Measurements from ENCODE around the gene RAI1. TPM values are rescaled to one million over a fixed set of nuclear protein-coding genes. Genes with fewer than 3 reads are reported as not detected.

Gene RAI1
- total RNA-seq, 2 experiments from 2014 or later = 16.7 TPM

DNA sequence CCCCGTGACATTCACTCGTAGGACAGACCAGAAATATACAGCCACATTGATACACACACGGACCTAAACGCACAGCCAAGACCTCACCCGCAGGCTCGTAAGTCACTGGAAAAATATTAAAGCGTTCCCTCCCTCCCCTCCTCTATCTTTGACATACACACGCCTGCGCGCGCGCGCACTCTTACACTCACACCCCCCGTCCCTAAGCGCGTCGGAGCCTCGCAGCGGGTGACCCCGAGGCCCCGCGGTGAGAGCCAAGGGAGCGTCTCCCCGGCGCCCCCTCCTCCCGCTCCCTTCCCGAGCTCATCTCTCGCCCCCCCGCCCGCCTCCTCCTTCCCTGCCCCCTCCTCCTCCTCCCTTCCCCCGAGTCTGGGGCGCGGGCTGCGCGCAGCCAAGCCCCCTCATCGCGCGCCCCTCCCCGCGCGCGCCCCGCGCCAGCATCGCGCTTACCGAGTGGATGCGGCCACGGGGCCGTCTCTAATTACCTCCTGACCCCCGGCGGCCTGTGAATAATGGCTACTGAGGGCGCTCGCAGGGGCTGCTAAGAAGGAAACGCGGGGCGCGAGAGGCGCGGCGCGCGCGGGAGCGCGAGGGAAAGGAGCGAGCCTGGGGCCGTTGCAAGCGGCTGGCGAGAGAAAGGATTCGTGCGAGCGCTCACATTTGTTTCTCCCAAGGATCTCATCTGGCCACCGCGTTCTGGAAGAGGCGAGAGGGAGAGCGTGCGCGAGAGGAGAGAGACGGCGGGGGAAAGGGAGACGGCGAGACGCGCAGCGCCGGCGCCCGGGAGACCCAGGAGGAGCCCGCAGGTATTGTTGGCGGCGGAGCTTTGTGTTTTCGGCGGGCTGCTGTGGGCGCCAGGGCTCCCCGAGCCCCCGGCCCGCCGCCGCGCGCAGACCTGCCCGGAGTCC lies 42.4 kb downstream of the RAI1 start:
- peak overlapping the region; percentile 70 for H3K4me3 Mint-ChIP-seq
- H3K36me3 Mint-ChIP-seq (ENCODE audit: low read depth) = peaks cover 10% of the 10 kb centered on the region
- ChIA-PET CTCF (no interaction called here), POLR2A (interaction anchor here (0.6 to 1.2 kb wide), 2 partner anchors 41 to 47 kb away, joined by 3 to 4 read pairs; no protein-coding TSS in a partner anchor)
- H3K27me3 Mint-ChIP-seq = peaks cover 45% of the 10 kb centered on the region
- DNase-seq = no peak
- peaks cover 22% of the 10 kb centered on the region for H3K4me1 Mint-ChIP-seq
- no peaks in the 10 kb centered on the region for H3K9me3 Mint-ChIP-seq
- H3K27ac Mint-ChIP-seq = no peak overlapping the region

GRCh38 chr17:17724307-17725010 lies 43.2 kb downstream of the RAI1 start:
- Mint-ChIP-seq H3K4me1 (peaks cover 20% of the 10 kb centered on the region), H3K27ac (no peak overlapping the region), H3K9me3 (no peaks in the 10 kb centered on the region), H3K36me3 (ENCODE audit: low read depth) (peaks cover 10% of the 10 kb centered on the region), H3K4me3 (peak overlapping the region; percentile 57), H3K27me3 (peaks cover 42% of the 10 kb centered on the region)
- ChIA-PET POLR2A (interaction anchor here (1.2 kb wide), 1 partner anchor 42 kb away, joined by 4 read pairs; no protein-coding TSS in a partner anchor), CTCF (no interaction called here)
- DNase-seq = no peak

- peaks cover 10% of the 10 kb centered on the region for H3K36me3 Mint-ChIP-seq (ENCODE audit: low read depth)
- POLR2A ChIA-PET = interaction anchor here (1.2 kb wide), 1 partner anchor 43 kb away, joined by 4 read pairs; no protein-coding TSS in a partner anchor
- H3K4me1 Mint-ChIP-seq = peaks cover 23% of the 10 kb centered on the region
- H3K9me3 Mint-ChIP-seq = no peaks in the 10 kb centered on the region
- H3K4me3 Mint-ChIP-seq = no peak overlapping the region
- no peak overlapping the region for H3K27ac Mint-ChIP-seq
- peaks cover 42% of the 10 kb centered on the region for H3K27me3 Mint-ChIP-seq
- no peak for DNase-seq
- CTCF ChIA-PET = no interaction called here
Measured at GRCh38 chr17:17725011-17725751, 43.9 kb downstream of the RAI1 start.

DNA sequence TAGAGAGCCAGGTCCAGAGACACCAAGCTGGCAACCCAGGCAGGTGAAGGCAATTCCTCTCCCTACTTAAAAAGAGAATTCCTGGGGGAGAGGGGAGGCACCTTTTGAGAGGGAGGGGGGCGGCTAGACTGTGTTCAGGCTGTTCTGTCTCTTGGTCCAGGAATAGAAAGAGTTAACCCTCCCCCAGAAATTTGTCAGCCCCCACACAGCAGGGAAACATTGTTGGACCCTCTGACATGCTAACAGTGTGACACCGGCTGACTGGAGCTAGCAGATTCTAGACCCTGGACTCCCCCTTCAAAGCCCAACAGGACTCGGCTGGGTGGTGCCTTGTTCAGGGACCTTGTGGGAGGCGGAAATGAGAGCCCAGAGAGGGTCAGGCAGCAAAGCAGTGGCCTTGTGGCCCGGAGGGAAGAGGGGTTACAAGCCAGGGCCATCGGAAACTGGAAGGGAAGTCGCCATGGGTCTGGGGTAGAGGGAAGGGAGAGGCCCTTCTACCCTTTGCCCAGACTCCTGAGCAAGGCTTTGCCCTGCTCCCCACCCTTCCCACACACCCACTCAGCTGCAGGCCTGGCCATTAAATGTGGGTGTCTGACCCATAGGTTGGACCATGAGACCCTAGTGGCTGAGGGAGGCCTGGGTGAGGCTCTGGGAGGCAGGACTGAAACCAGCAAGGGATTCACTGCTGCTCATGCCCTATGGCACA lies 44.6 kb downstream of the RAI1 start:
- ChIA-PET CTCF (no interaction called here), POLR2A (no interaction called here)
- peaks cover 23% of the 10 kb centered on the region for H3K4me1 Mint-ChIP-seq

DNA sequence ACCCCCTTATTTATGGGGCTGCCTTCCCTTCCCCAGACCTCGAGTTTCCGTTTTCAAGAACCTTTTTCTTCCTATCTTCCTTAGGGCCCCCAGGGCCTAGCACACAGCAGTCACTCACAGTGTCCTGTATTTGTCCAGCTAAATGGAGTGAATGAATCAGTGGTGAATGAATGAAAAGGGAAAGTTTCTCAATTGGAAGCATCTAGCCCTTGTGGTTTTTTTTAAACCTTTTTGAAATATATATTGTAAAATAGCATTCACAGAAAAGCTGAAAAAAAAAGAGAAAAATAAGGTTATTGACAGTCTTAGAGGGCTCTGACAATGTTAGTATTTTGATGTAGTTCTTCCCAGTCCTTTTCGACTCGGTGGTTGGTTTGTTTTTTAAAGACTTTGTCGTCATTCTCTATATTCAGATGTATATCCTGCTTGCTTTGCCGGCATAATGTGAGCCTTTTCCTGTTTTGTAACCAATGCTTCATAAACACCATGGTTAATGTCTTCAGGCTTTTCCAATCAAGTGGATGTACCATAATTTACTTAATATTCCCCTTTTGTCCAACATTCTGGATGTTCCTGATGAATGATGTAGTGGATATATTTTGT lies 45.3 kb downstream of the RAI1 start:
- CTCF ChIA-PET = no interaction called here
- Mint-ChIP-seq H3K4me1 (peaks cover 23% of the 10 kb centered on the region), H3K27me3 (peaks cover 36% of the 10 kb centered on the region), H3K36me3 (ENCODE audit: low read depth) (peaks cover 10% of the 10 kb centered on the region), H3K27ac (no peak overlapping the region), H3K9me3 (no peaks in the 10 kb centered on the region), H3K4me3 (no peak overlapping the region)
- no peak for DNase-seq
- POLR2A ChIA-PET = no interaction called here

More for the DNA sequence above, 44.6 kb downstream of the RAI1 start:
- DNase-seq = no peak
- Mint-ChIP-seq H3K27ac (no peak overlapping the region), H3K27me3 (peaks cover 42% of the 10 kb centered on the region), H3K36me3 (ENCODE audit: low read depth) (peaks cover 10% of the 10 kb centered on the region), H3K9me3 (no peaks in the 10 kb centered on the region), H3K4me3 (no peak overlapping the region)

GRCh38 chr17:17727111-17727659 lies 45.9 kb downstream of the RAI1 start:
- H3K9me3 Mint-ChIP-seq = no peaks in the 10 kb centered on the region
- H3K4me1 Mint-ChIP-seq = peaks cover 19% of the 10 kb centered on the region
- peaks cover 6% of the 10 kb centered on the region for H3K36me3 Mint-ChIP-seq (ENCODE audit: low read depth)
- H3K27me3 Mint-ChIP-seq = peaks cover 30% of the 10 kb centered on the region
- CTCF ChIA-PET = no interaction called here
- POLR2A ChIA-PET = no interaction called here
- H3K4me3 Mint-ChIP-seq = no peak overlapping the region
- no peak for DNase-seq
- no peak overlapping the region for H3K27ac Mint-ChIP-seq

GRCh38 chr17:17728146-17728545 lies 46.9 kb downstream of the RAI1 start:
- H3K36me3 Mint-ChIP-seq (ENCODE audit: low read depth) = peaks cover 3% of the 10 kb centered on the region
- no peaks in the 10 kb centered on the region for H3K9me3 Mint-ChIP-seq
- H3K27ac Mint-ChIP-seq = no peak overlapping the region
- DNase-seq = no peak
- ChIA-PET POLR2A (no interaction called here), CTCF (interaction anchor here (0.7 to 1.2 kb wide), 2 partner anchors 47 to 127 kb away, joined by 3 read pairs; no protein-coding TSS in a partner anchor)
- H3K4me3 Mint-ChIP-seq = no peak overlapping the region
- peaks cover 22% of the 10 kb centered on the region for H3K27me3 Mint-ChIP-seq
- H3K4me1 Mint-ChIP-seq = peaks cover 16% of the 10 kb centered on the region

- H3K4me3 Mint-ChIP-seq = no peak overlapping the region
- peaks cover 14% of the 10 kb centered on the region for H3K4me1 Mint-ChIP-seq
- peaks cover 19% of the 10 kb centered on the region for H3K27me3 Mint-ChIP-seq
- H3K36me3 Mint-ChIP-seq (ENCODE audit: low read depth) = peaks cover 2% of the 10 kb centered on the region
- no peaks in the 10 kb centered on the region for H3K9me3 Mint-ChIP-seq
- ChIA-PET CTCF (interaction anchor here (0.7 to 1.2 kb wide), 2 partner anchors 48 to 126 kb away, joined by 3 read pairs; no protein-coding TSS in a partner anchor), POLR2A (no interaction called here)
- H3K27ac Mint-ChIP-seq = no peak overlapping the region
- no peak for DNase-seq
Measured at GRCh38 chr17:17728550-17729251, 47.4 kb downstream of the RAI1 start.

DNA sequence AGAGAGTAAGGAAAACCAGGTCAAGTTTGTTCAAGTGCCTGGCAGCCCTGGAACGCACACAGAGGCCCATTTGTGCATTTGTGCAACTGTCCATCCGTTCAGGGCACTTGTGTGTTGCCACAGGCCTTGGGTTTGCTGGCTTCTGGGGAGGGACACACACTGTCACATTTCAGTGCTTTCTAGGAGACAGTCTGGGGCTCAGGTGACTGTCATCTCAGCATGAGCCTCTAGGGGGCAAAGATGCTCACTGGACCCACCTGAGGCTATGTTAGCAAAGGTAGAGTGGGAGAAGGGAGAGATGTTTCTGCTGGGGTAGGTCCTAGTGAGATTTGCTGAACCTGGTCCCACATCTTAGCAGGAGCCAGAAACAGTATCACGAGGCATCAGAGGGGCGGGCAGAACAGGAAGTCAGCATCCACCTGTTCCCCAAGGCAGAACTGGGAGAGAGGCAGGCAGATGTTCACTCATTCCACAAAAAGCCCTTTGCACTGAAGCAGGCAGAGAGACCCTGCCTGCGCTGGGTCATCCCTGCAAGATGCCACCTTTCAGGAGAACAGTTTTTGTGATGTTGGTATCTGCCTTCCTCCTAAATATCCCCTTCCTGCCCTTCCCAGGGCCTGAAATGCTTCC lies 48.5 kb downstream of the RAI1 start:
- H3K36me3 Mint-ChIP-seq (ENCODE audit: low read depth) = no peaks in the 10 kb centered on the region
- peak; percentile 62 for DNase-seq
- H3K4me1 Mint-ChIP-seq = peaks cover 11% of the 10 kb centered on the region
- CTCF ChIA-PET = interaction anchor here (1.2 to 1.6 kb wide), 2 partner anchors 49 to 132 kb away, joined by 3 to 6 read pairs; no protein-coding TSS in a partner anchor
- no peak overlapping the region for H3K4me3 Mint-ChIP-seq
- POLR2A ChIA-PET = no interaction called here
- H3K9me3 Mint-ChIP-seq = no peaks in the 10 kb centered on the region
- peaks cover 12% of the 10 kb centered on the region for H3K27me3 Mint-ChIP-seq
- no peak overlapping the region for H3K27ac Mint-ChIP-seq

GRCh38 chr17:17730250-17730935 lies 49.1 kb downstream of the RAI1 start:
- H3K27me3 Mint-ChIP-seq = peaks cover 8% of the 10 kb centered on the region
- ChIA-PET POLR2A (no interaction called here), CTCF (interaction anchor here (0.6 to 1.6 kb wide), 2 partner anchors 131 to 1168 kb away, joined by 3 to 6 read pairs; no protein-coding TSS in a partner anchor)
- peaks cover 12% of the 10 kb centered on the region for H3K4me1 Mint-ChIP-seq
- no peaks in the 10 kb centered on the region for H3K36me3 Mint-ChIP-seq (ENCODE audit: low read depth)
- no peak overlapping the region for H3K4me3 Mint-ChIP-seq
- H3K9me3 Mint-ChIP-seq = no peaks in the 10 kb centered on the region
- no peak overlapping the region for H3K27ac Mint-ChIP-seq
- DNase-seq = no peak

- peaks cover 5% of the 10 kb centered on the region for H3K27me3 Mint-ChIP-seq
- no peaks in the 10 kb centered on the region for H3K36me3 Mint-ChIP-seq (ENCODE audit: low read depth)
- no peak overlapping the region for H3K27ac Mint-ChIP-seq
- H3K4me3 Mint-ChIP-seq = no peak overlapping the region
- CTCF ChIA-PET = no interaction called here
- peaks cover 15% of the 10 kb centered on the region for H3K4me1 Mint-ChIP-seq
- no peak for DNase-seq
- no peaks in the 10 kb centered on the region for H3K9me3 Mint-ChIP-seq
- POLR2A ChIA-PET = no interaction called here
Measured at GRCh38 chr17:17732444-17732843, 51.2 kb downstream of the RAI1 start.
